HG02610 (cell line): ENCODE measurements around the gene CLVS2.

Experiments used
- ATAC-seq: cut with Tn5 transposase; IDR thresholded peaks from one replicate; pipeline ENCODE4 v1.9.1; 2021; ENCODE audit warnings: mild to moderate bottlenecking, moderate library complexity; ENCODE audit not compliant: unreplicated experiment

The CLVS2 gene

GRCh38 chr6:123022975-123023374 lies 26.9 kb downstream of the CLVS2 start:
- ATAC-seq = no peak

- no peak for ATAC-seq
These were observed 28.9 kb downstream of the CLVS2 start for GRCh38 chr6:123024976-123025375.

- no peak for ATAC-seq
These were observed 31.4 kb downstream of the CLVS2 start for GRCh38 chr6:123027408-123027807.

GRCh38 chr6:123028263-123028662 lies 32.2 kb downstream of the CLVS2 start:
- no peak for ATAC-seq

- no peak for ATAC-seq
These were observed 34.2 kb downstream of the CLVS2 start for GRCh38 chr6:123030282-123030681.

GRCh38 chr6:123036648-123037047 lies 40.6 kb downstream of the CLVS2 start:
- ATAC-seq = no peak

GRCh38 chr6:123039431-123039830 lies 43.4 kb downstream of the CLVS2 start:
- ATAC-seq = no peak

GRCh38 chr6:123042401-123042800 lies 46.4 kb downstream of the CLVS2 start:
- ATAC-seq = no peak

GRCh38 chr6:123044341-123044860 lies 48.4 kb downstream of the CLVS2 start:
- ATAC-seq = no peak

GRCh38 chr6:123053602-123054225 lies 57.7 kb downstream of the CLVS2 start:
- no peak for ATAC-seq

- no peak for ATAC-seq
These were observed 59.2 kb downstream of the CLVS2 start for GRCh38 chr6:123055256-123055655.

GRCh38 chr6:123062670-123063069 lies 66.6 kb downstream of the CLVS2 start:
- ATAC-seq = no peak

GRCh38 chr6:123064038-123064437 lies 68.0 kb downstream of the CLVS2 start:
- ATAC-seq = no peak

- ATAC-seq = no peak
These were observed 78.6 kb downstream of the CLVS2 start for GRCh38 chr6:123074616-123075015.

- no peak for ATAC-seq
These were observed 89.4 kb downstream of the CLVS2 start for GRCh38 chr6:123085403-123085802.

GRCh38 chr6:123089226-123089625 lies 93.2 kb downstream of the CLVS2 start:
- no peak for ATAC-seq

GRCh38 chr6:123091091-123091895 lies 95.3 kb downstream of the CLVS2 start:
- no peak for ATAC-seq

GRCh38 chr6:123091896-123092271 lies 95.8 kb downstream of the CLVS2 start:
- ATAC-seq = no peak

- no peak for ATAC-seq
These were observed 98.8 kb downstream of the CLVS2 start for GRCh38 chr6:123094795-123095194.

GRCh38 chr6:123105561-123105960 lies 109.5 kb downstream of the CLVS2 start:
- ATAC-seq = no peak

GRCh38 chr6:123116370-123116769 lies 120.3 kb downstream of the CLVS2 start:
- ATAC-seq = no peak
